ENCODE measurements around the gene EXOC3L1. TPM values are rescaled to one million over a fixed set of nuclear protein-coding genes. Genes with fewer than 3 reads are reported as not detected.

Gene EXOC3L1
- total and polyA plus RNA-seq, 2 of the 13 experiments (the other 11 are each of a cell fraction or from before 2014, with no cell fraction given): 0.12 TPM; not detected in 1

DNA sequence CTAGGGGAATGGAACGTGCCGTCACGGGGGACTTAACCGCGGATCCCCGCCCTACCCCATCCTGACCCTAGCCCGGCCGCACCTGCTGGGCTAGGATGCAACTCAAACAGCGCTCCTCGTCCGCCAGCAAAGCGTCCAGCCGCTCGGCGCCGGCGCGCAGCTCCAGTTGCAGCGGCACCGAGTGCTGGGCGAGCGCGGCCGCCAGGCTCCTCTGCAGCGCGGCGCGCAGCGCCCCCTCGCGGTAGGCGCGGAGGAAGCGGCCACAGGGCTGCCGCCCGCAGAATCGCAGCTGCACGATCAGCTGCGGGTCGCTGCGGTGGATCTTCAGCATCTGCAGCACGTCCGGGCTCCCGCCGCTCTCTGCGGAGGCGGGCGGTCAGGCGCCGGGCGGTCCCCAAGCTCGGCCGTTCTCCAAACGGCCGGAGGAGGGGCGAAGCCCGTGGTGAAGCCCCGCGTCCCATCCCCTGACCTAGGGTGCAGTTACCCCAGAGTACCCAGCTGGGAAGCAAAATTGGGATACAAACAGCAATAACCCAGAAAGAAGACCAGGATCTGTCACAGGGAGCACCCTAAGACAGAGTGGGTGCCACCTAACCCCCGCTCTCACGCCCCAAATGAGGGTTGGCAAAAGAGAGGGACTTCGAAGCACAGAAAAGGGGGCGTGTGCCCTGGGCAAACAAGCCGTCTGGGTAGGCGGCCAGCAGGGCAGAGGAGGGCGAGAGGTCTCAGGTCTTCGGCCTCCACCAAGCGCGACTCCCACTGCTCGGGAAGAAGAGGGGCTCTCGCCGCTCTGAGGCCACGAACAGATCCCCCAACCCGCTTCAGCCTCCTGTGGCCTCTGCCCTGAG lies 34.4 kb downstream of the EXOC3L1 start (continued):
- TF ChIP-seq, protein P1, sequence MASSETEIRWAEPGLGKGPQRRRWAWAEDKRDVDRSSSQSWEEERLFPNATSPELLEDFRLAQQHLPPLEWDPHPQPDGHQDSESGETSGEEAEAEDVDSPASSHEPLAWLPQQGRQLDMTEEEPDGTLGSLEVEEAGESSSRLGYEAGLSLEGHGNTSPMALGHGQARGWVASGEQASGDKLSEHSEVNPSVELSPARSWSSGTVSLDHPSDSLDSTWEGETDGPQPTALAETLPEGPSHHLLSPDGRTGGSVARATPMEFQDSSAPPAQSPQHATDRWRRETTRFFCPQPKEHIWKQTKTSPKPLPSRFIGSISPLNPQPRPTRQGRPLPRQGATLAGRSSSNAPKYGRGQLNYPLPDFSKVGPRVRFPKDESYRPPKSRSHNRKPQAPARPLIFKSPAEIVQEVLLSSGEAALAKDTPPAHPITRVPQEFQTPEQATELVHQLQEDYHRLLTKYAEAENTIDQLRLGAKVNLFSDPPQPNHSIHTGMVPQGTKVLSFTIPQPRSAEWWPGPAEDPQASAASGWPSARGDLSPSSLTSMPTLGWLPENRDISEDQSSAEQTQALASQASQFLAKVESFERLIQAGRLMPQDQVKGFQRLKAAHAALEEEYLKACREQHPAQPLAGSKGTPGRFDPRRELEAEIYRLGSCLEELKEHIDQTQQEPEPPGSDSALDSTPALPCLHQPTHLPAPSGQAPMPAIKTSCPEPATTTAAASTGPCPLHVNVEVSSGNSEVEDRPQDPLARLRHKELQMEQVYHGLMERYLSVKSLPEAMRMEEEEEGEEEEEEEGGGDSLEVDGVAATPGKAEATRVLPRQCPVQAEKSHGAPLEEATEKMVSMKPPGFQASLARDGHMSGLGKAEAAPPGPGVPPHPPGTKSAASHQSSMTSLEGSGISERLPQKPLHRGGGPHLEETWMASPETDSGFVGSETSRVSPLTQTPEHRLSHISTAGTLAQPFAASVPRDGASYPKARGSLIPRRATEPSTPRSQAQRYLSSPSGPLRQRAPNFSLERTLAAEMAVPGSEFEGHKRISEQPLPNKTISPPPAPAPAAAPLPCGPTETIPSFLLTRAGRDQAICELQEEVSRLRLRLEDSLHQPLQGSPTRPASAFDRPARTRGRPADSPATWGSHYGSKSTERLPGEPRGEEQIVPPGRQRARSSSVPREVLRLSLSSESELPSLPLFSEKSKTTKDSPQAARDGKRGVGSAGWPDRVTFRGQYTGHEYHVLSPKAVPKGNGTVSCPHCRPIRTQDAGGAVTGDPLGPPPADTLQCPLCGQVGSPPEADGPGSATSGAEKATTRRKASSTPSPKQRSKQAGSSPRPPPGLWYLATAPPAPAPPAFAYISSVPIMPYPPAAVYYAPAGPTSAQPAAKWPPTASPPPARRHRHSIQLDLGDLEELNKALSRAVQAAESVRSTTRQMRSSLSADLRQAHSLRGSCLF (CRISPR knock-in tag; IDR thresholded peaks at IDR 0.05; ENCODE audit: borderline replicate concordance): no peak
- TF ChIP-seq ZNF414 (CRISPR knock-in tag; IDR thresholded peaks at IDR 0.05): no peak
- TF ChIP-seq, protein P2, sequence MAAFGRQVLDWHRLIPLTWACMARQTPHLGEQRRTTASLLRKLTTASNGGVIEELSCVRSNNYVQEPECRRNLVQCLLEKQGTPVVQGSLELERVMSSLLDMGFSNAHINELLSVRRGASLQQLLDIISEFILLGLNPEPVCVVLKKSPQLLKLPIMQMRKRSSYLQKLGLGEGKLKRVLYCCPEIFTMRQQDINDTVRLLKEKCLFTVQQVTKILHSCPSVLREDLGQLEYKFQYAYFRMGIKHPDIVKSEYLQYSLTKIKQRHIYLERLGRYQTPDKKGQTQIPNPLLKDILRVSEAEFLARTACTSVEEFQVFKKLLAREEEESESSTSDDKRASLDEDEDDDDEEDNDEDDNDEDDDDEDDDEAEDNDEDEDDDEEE (CRISPR knock-in tag; IDR thresholded peaks at IDR 0.05): peak; percentile 66
- no peak for TF ChIP-seq ZNF816 (CRISPR knock-in tag; IDR thresholded peaks at IDR 0.05; ENCODE audit: borderline replicate concordance)
- no peak for TF ChIP-seq ZNF30 (CRISPR knock-in tag; IDR thresholded peaks at IDR 0.05)
- TF ChIP-seq NR2F1 (CRISPR knock-in tag; IDR thresholded peaks at IDR 0.05): no peak
- no peak for TF ChIP-seq AHDC1 (CRISPR knock-in tag; IDR thresholded peaks at IDR 0.05; ENCODE audit: borderline replicate concordance)
- no peak for TF ChIP-seq KDM5A (IDR thresholded peaks at IDR 0.05; ENCODE audit: borderline replicate concordance, low read length)
- TF ChIP-seq AKAP8 (CRISPR knock-in tag; IDR thresholded peaks at IDR 0.05): peak; percentile 73
- no peak for TF ChIP-seq SNRNP70 (IDR thresholded peaks at IDR 0.05; ENCODE audit: low read depth, low read length)
- TF ChIP-seq, protein P3, sequence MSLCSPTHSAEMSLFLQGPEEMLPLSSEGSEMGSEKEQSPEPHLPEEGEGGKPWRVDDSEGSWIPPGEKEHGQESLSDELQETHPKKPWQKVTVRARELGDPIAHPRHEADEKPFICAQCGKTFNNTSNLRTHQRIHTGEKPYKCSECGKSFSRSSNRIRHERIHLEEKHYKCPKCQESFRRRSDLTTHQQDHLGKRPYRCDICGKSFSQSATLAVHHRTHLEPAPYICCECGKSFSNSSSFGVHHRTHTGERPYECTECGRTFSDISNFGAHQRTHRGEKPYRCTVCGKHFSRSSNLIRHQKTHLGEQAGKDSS (CRISPR knock-in tag; IDR thresholded peaks at IDR 0.05; ENCODE audit: borderline replicate concordance, low read depth): peak; percentile 87
- no peak for TF ChIP-seq HIVEP1 (CRISPR knock-in tag; IDR thresholded peaks at IDR 0.05)
- 0 out of 2 replicates have a peak, but pooled peaks have one; percentile 66 for TF ChIP-seq ZBTB3 (CRISPR knock-in tag; IDR thresholded peaks at IDR 0.05; ENCODE audit: borderline replicate concordance, low read depth)
- TF ChIP-seq MTF2 (CRISPR knock-in tag; IDR thresholded peaks at IDR 0.05; ENCODE audit: borderline replicate concordance): 0 out of 2 replicates have a peak, but pooled peaks have one; percentile 58

Data from HepG2 (cell line).